Thoracic aorta (tissue), 2 donors: ENCODE results near the gene KNTC1. TPM values are rescaled to one million over a fixed set of nuclear protein-coding genes. Genes with fewer than 3 reads are reported as not detected.
A peak's percentile ranks its signal among the peaks of the same experiment; 100 is the strongest.
"Not testable (repeated sequence)": the region's sequence is repeated elsewhere in the genome, so short reads cannot be mapped to it uniquely, and the experiment has no call there.

ENCODE experiments used
- ATAC-seq: fragments of 150-250 bp; one replicate; pipeline ENCODE4 v1.8.0; 2017; ENCODE audit warnings: low read depth; ENCODE audit not compliant: insufficient number of reproducible peaks, low FRiP score
- DNase-seq: peaks from one replicate; pipeline ENCODE4 v3.0.0-alpha.2; 2020; ENCODE audit warnings: low spot score
- H3K27ac ChIP-seq, 2 donors: fragments of 200-600 bp; sonication (generic); 1 replicate in 1 of 2; 2 replicates in 1 of 2; pipeline ENCODE4 v1.5.1; 2016; ENCODE audit warnings: mild to moderate bottlenecking in 2 of 2, moderate library complexity in 2 of 2
- H3K27me3 ChIP-seq: fragments of 200-600 bp; sonication (generic); replicated peaks from 2 replicates; pipeline ENCODE4 v1.6.0; 2016; ENCODE audit warnings: mild to moderate bottlenecking; ENCODE audit not compliant: insufficient read depth
- H3K36me3 ChIP-seq: fragments of 200-600 bp; sonication (generic); one replicate; pipeline ENCODE4 v1.5.1; 2016
- H3K4me1 ChIP-seq, 2 donors: fragments of 200-600 bp; sonication (generic); 1 replicate in 1 of 2; 2 replicates in 1 of 2; pipeline versions ENCODE4 v1.5.1 to v1.6.0; 2016; ENCODE audit warnings: low read depth in 2 of 2, mild to moderate bottlenecking in 1 of 2; ENCODE audit not compliant: control insufficient read depth in 1 of 2
- H3K4me3 ChIP-seq: fragments of 200-600 bp; sonication (generic); 2 replicates; pipeline ENCODE4 v1.5.1; 2016; ENCODE audit warnings: mild to moderate bottlenecking
- H3K9me3 ChIP-seq: fragments of 200-600 bp; sonication (generic); 2 replicates; pipeline ENCODE4 v1.5.1; 2016
- total RNA-seq, 2 donors: library from RNA; depleted of rRNA; stranded (reverse); fragments of >200 nt; gene quantifications; one replicate each; pipeline versions ENCODE4 v1.1.0 to v1.2.3, GENCODE V29; 2016
- TF ChIP-seq, protein P1 (sequence below): fragments of 200-600 bp; sonication (generic); IDR thresholded peaks from one replicate; pipeline ENCODE4 v1.5.1; 2019; ENCODE audit warnings: antibody characterized with exemption

The KNTC1 gene, protein sequence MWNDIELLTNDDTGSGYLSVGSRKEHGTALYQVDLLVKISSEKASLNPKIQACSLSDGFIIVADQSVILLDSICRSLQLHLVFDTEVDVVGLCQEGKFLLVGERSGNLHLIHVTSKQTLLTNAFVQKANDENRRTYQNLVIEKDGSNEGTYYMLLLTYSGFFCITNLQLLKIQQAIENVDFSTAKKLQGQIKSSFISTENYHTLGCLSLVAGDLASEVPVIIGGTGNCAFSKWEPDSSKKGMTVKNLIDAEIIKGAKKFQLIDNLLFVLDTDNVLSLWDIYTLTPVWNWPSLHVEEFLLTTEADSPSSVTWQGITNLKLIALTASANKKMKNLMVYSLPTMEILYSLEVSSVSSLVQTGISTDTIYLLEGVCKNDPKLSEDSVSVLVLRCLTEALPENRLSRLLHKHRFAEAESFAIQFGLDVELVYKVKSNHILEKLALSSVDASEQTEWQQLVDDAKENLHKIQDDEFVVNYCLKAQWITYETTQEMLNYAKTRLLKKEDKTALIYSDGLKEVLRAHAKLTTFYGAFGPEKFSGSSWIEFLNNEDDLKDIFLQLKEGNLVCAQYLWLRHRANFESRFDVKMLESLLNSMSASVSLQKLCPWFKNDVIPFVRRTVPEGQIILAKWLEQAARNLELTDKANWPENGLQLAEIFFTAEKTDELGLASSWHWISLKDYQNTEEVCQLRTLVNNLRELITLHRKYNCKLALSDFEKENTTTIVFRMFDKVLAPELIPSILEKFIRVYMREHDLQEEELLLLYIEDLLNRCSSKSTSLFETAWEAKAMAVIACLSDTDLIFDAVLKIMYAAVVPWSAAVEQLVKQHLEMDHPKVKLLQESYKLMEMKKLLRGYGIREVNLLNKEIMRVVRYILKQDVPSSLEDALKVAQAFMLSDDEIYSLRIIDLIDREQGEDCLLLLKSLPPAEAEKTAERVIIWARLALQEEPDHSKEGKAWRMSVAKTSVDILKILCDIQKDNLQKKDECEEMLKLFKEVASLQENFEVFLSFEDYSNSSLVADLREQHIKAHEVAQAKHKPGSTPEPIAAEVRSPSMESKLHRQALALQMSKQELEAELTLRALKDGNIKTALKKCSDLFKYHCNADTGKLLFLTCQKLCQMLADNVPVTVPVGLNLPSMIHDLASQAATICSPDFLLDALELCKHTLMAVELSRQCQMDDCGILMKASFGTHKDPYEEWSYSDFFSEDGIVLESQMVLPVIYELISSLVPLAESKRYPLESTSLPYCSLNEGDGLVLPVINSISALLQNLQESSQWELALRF (N-terminal part only)
- 10 to 100 TPM; 11.4 to 24.4 TPM for total RNA-seq

DNA sequence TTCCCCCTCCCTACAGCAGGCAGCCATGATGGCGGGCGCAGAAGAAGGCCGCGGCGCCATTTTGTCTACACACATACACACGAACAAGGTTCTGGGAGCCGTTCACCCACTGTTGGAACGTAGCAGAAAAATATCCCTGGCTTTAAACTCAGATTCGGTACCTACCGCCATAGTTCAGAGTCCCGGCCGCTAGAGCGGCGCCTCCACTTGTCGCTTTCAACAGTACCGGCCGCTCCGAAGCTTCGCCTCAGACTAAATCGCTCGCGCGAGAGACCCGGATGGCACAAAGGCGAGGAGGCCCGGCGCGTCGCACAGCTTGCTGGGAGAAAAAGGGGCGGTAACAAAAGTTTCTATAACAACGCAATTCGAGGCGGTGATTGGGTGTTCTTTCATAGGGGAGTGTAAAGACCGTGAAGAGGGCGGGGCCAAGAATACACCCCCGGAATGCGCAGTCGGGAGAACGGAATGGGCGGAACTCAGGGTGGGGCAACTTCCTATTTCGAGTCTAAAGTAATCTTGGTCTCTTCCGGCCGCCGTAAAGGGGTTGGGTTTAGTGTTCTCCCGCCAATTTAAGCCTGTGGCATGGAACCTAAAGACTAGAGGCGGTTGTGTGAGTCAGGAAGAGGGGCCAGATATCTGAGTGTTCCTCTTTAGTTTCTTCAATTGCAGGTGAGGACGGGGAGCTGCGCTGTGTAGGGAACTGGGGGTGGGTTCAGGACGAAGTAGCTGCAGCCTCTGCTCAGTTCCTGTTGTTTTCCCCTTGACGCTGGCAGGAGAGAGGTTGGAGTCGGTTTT lies at the start of gene KNTC1, which contains the start of gene RSRC2:
TSS of gene KNTC1 (plus strand) at position 567 of the 795 bp plus-strand sequence. CDS start 2,815 bp downstream, outside the sequence.
TSS of gene RSRC2 (minus strand) at position 254 of the 795 bp plus-strand sequence. CDS start at position 171, 83 bp downstream.
- no peaks in the 10 kb centered on the region for H3K9me3 ChIP-seq
- ATAC-seq, result peak; percentile 100
- DNase-seq, result peak; percentile 99
- peak within 1 kb of the TSS; percentile 98 to 99 for H3K27ac ChIP-seq
- no peaks in the 10 kb centered on the region for H3K27me3 ChIP-seq
- peaks cover 1% of the 10 kb centered on the region for H3K36me3 ChIP-seq
- peaks cover 29 to 45% of the 10 kb centered on the region in 2 donors for H3K4me1 ChIP-seq
- TF ChIP-seq, protein P1, sequence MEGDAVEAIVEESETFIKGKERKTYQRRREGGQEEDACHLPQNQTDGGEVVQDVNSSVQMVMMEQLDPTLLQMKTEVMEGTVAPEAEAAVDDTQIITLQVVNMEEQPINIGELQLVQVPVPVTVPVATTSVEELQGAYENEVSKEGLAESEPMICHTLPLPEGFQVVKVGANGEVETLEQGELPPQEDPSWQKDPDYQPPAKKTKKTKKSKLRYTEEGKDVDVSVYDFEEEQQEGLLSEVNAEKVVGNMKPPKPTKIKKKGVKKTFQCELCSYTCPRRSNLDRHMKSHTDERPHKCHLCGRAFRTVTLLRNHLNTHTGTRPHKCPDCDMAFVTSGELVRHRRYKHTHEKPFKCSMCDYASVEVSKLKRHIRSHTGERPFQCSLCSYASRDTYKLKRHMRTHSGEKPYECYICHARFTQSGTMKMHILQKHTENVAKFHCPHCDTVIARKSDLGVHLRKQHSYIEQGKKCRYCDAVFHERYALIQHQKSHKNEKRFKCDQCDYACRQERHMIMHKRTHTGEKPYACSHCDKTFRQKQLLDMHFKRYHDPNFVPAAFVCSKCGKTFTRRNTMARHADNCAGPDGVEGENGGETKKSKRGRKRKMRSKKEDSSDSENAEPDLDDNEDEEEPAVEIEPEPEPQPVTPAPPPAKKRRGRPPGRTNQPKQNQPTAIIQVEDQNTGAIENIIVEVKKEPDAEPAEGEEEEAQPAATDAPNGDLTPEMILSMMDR, result no peak
- H3K4me3 ChIP-seq, result peak within 1 kb of the TSS; percentile 92

DNA sequence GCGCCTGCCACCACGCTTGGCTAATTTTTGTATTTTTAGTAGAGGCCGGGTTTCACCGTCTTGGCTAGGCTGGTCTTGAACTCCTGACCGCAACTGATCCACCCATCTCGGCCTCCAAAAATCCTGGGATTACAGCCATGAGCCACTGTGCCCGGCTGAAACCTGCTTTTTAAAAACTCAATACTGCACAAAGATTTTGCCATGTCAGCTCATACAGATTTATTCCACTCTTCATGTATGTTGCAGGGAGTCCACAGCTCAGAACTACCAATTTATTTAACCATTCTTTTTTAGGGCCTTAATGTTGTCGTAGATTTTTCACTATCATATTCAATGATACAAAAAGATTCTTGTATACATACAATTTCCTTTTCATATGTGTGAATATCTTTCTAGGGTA lies 46.3 kb upstream of the KNTC1 start:
- Histone ChIP-seq H3K4me3 (no peak overlapping the region), H3K36me3 (peaks cover 58% of the 10 kb centered on the region), H3K4me1 (no peaks in the 10 kb centered on the region), H3K9me3 (no peaks in the 10 kb centered on the region), H3K27ac (no peak overlapping the region), H3K27me3 (no peaks in the 10 kb centered on the region)
- DNase-seq, result no peak
- TF ChIP-seq, protein P1, result no peak
- ATAC-seq, result no peak

DNA sequence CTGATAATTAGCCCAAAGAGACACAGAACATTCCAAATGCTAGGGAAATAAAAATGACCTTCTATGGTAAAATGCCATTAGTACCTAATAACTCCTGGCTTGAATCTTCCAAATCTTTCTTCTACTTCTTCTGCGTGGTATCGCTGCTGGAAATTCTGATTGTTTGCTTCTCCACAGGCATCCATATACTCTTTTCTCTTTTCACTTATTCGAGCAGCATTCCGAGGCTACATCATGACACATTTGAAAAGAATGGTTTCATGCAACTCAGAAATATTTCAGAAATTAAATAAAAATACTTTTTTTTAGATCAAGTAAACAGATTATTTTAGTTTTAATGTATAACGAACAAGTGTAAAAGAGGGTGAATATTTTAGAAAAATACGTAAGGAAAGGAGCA lies 45.2 kb upstream of the KNTC1 start:
- ATAC-seq, result no peak
- Histone ChIP-seq H3K4me1 (no peaks in the 10 kb centered on the region), H3K9me3 (no peaks in the 10 kb centered on the region), H3K4me3 (no peak overlapping the region), H3K27me3 (no peaks in the 10 kb centered on the region), H3K36me3 (peaks cover 60% of the 10 kb centered on the region), H3K27ac (no peak overlapping the region)
- TF ChIP-seq, protein P1, result no peak
- DNase-seq, result no peak

DNA sequence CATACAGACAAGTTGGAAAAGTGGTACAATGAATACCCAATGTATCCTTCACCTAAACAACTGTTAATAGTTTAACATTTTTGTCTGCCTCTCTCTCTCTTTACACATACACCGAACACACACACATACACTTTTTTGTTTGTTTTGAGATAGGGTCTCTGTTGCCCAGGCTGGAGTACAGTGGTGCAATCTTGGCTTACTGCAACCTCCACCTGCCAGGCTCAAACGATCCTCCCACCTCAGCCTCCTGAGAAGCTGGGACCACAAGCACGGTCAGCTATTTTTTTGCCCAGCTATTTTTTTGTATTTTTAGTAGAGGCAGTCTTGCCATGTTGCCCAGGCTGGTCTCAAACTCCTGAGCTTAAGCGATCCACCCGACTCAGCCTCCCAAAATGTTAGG lies 43.1 kb upstream of the KNTC1 start:
- Histone ChIP-seq H3K4me3 (no peak overlapping the region), H3K4me1 (no peaks in the 10 kb centered on the region), H3K27ac (no peak overlapping the region), H3K36me3 (peaks cover 57% of the 10 kb centered on the region), H3K27me3 (no peaks in the 10 kb centered on the region), H3K9me3 (no peaks in the 10 kb centered on the region)
- TF ChIP-seq, protein P1, result no peak
- ATAC-seq, result no peak
- no peak for DNase-seq

DNA sequence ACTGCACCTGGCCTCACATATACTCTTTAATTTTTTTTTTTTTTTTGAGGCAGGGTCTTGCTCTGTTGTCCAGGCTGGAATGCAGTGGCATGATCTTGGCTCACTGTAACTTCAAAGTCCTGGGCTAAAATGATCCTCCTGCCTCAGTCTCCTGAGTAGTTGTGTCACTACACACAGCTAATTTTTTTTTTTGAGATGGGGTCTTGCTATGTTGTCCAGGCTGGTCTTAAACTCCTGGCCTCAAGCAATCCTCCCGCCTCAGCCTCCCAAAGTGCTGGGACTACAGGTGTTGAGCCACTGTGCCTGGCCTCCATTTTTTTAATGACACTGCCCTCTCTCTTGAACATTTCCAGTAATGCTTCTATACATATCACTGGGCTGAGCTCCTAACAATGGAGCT lies 42.7 kb upstream of the KNTC1 start:
- H3K27ac ChIP-seq, H3K4me3 ChIP-seq, H3K4me1 ChIP-seq, H3K9me3 ChIP-seq, ATAC-seq, H3K27me3 ChIP-seq, DNase-seq: not testable (repeated sequence)
- H3K36me3 ChIP-seq, result peaks cover 56% of the 10 kb centered on the region

DNA sequence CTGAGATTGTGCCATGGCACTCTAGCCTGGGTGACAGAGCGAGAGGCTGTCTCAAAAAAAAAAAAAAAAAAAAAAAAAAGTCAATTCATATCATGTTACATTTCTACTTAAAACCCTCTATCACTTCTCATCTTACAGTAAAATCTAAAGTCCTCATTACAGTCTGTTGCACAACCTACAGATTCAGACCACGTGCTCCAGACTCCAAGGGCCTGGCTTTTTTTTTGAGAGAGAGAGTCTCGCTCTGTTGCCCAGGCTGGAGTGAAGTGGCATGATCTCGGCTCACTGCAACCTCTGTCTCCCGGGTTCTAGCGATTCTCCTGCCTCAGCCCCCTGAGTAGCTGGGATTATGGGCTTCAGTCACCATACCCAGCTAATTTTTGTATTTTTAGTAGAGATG lies 40.7 kb upstream of the KNTC1 start:
- not testable (repeated sequence) for H3K9me3 ChIP-seq, H3K27me3 ChIP-seq, H3K4me1 ChIP-seq, H3K27ac ChIP-seq, ATAC-seq, DNase-seq, H3K4me3 ChIP-seq
- H3K36me3 ChIP-seq, result peaks cover 55% of the 10 kb centered on the region
